ENCODE results near the gene UHRF1. TPM values are rescaled to one million over a fixed set of nuclear protein-coding genes. Genes with fewer than 3 reads are reported as not detected.
A peak's percentile ranks its signal among the peaks of the same experiment; 100 is the strongest.

The UHRF1 gene
- total and polyA plus RNA-seq, 2 of the 4 experiments (the other 2 are of a cell fraction), result 47.4 to 57.4 TPM

DNA sequence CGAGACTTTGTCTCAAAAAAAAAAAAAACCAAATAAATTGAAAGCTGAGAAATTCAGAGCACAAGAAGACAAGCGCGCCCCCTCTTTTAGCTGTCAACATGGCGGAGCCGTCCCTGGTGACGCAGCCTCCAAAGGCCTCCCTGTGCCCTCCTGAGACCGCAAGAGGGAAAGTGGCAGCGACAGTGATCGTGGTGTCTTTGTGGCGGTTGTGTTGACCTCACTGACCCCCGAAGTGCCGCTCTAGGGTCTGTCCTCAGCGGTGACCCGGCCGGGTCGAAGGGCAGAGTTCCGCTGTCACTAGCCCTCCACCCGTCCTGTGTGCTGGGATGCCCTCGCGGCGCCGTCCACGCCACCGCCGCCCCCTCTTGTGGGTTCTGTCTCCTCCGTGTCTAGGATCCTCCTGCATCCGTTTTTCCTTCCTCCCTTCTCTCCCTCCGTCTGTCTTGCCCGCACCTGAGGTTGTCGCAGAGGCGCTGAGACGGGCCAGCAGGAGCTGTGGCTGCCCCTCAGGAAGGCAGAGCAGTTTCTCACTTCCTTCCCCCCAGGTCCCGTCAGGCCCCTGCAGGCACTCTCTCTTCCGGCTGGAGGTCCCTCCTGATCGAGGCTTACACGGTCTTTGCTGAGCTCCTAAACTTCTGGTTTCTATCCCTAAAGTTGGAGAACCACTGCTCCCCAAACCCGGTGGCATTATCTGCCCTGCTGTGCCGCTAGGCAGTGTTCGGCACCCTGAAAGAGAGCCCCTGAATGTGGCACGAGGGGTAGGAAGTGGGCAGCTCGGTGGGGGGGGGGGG is 7.2 kb downstream of the UHRF1 start (continued):
- TF ChIP-seq RAD21 (IDR thresholded peaks at IDR 0.05; ENCODE audit: low read length), result no peak
- no peak for TF ChIP-seq RCOR1 (IDR thresholded peaks at IDR 0.05; ENCODE audit: insufficient replicate concordance, low read length)

DNA sequence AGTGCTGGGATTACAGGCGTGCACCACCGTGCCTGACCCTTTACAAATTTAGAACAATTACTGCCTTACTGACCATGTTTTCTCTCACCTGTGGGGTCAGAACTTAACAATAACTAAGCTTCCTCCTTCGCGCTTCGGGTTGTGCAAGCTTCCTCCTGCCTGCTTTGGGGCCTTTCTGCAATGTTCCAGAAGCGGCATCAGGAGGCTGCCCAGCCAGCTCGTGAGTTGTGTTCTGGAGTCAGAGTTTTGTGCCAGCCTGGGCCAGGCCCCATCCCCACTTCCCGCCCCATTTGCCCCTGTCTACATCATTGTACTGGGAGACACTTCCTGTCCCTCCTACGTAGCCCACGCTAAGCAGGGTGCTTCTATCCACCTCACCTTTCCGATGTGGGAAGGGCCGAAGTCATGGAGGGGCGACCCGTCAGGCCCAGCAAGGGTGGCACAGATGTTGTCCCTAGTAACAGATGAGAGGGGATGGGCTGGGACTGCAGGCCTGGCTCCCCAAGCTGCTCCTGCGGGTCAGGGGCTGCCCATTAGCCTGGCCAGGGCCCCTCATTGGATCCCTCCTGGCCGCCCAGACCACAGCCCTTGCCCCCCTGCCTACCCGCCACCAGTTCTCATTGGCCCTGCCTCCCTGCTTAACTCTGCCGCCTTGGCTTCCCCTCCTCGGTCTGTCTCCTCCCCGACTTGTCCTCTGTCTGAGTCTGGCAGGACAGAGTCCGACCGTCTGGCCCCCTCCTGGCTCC is 13.4 kb downstream of the UHRF1 start:
- peak overlapping the region; percentile 42; the same call in 1 of the 2 replicates for H4K5ac ChIP-seq (ENCODE audit: low read depth, low read length)
- no peak overlapping the region for H3K4me2 ChIP-seq (ENCODE audit: low read depth, low read length)
- dilution Hi-C loops (cut with HindIII; ENCODE audit: low sequenced_read_pairs, unreplicated experiment) (no loop called here), in situ Hi-C loops (cut with MboI; ENCODE audit: low sequenced_read_pairs) (no loop called here), intact Hi-C loops (cut with micrococcal nuclease) (no loop called here)
- H2AFZ ChIP-seq (replicated peaks; ENCODE audit: low read length, poor library complexity), result no peak overlapping the region
- peaks cover 4% of the 10 kb centered on the region; the same call in 1 of the 2 replicates for H3K4me1 ChIP-seq (ENCODE audit: control insufficient read depth, insufficient read depth, low read length)
- H3K23ac ChIP-seq (ENCODE audit: low read depth, low read length), result no peak overlapping the region
- no peak overlapping the region for H2BK15ac ChIP-seq (ENCODE audit: low read depth, low read length)
- ATAC-seq (ENCODE audit: low read depth) (no peak), DNase-seq (no peak)
- peaks cover 57% of the 10 kb centered on the region for H4K20me1 ChIP-seq (ENCODE audit: insufficient read depth, low read length)
- no peak overlapping the region for H2BK20ac ChIP-seq (ENCODE audit: low read depth, low read length)
- no TSS peak for BruUV-seq (replicated peaks)
- WGBS, 2 experiments (ENCODE audit: extremely low coverage in 2 of 2, insufficient read length in 1 of 2), result 87% methylated on average over 6 of the region's 22 CpGs; no CpG with 5 or more reads in 1 of the 2 experiments
- no peak overlapping the region for H3K56ac ChIP-seq (ENCODE audit: extremely low read depth, insufficient read depth, low read length)
- H3K4ac ChIP-seq (ENCODE audit: low read depth, low read length), result no peak overlapping the region; the same call in 1 of the 2 replicates
- H3K9ac ChIP-seq (ENCODE audit: low read depth, low read length), result no peak overlapping the region
- ChIA-PET CTCF (no interaction called here), POLR2A (ENCODE audit: unreplicated experiment) (no interaction called here)
- H3K79me1 ChIP-seq (ENCODE audit: low read depth in 1 of 2, low read length in 2 of 2), result peaks cover 17 to 55% of the 10 kb centered on the region in 2 experiments; a peak in 3 of 4 replicates
- H3K9me1 ChIP-seq (ENCODE audit: insufficient read depth, low read length), result 0 out of 2 replicates have a peak, but pooled peaks cover 4% of the 10 kb centered on the region
- no peak overlapping the region for H2BK120ac ChIP-seq (ENCODE audit: low read depth, low read length)
- H3K18ac ChIP-seq (ENCODE audit: low read depth, low read length), result no peak overlapping the region
- H3K36me3 ChIP-seq (ENCODE audit: control insufficient read depth, insufficient read depth, low read length), result no peaks in the 10 kb centered on the region; the same call in 1 of the 2 replicates
- H3K14ac ChIP-seq (replicated peaks; ENCODE audit: low read depth, low read length), result no peak overlapping the region; the same call in 1 of the 2 replicates
- H2AK9ac ChIP-seq (replicated peaks; ENCODE audit: low read depth, low read length, poor library complexity), result peak overlapping the region; percentile 15
- no peak overlapping the region for H3K27ac ChIP-seq (ENCODE audit: insufficient read depth, low read length)
- H4K8ac ChIP-seq (ENCODE audit: low read depth in 2 of 2, low read length in 2 of 2), result no peak overlapping the region
- H3K27me3 ChIP-seq (ENCODE audit: control insufficient read depth, insufficient read depth, low read length), result no peaks in the 10 kb centered on the region
- no peak overlapping the region for H2BK5ac ChIP-seq (ENCODE audit: low read depth, low read length, poor library complexity, severe bottlenecking)
- H3K4me3 ChIP-seq (ENCODE audit: insufficient read depth, low read depth, low read length), result no peak overlapping the region
- H3K9me3 ChIP-seq (ENCODE audit: control insufficient read depth, insufficient read depth, low read length), result no peaks in the 10 kb centered on the region
- H2AK5ac ChIP-seq (ENCODE audit: low read depth, low read length), result no peak overlapping the region
- H4K91ac ChIP-seq (ENCODE audit: insufficient read depth, low read depth, low read length), result no peak overlapping the region
- TF ChIP-seq FOS (IDR thresholded peaks at IDR 0.05; ENCODE audit: low read depth, low read length), result no peak
- TF ChIP-seq ELK1 (IDR thresholded peaks at IDR 0.05; ENCODE audit: borderline replicate concordance, low read depth, low read length), result no peak
- TF ChIP-seq BHLHE40 (IDR thresholded peaks at IDR 0.05; ENCODE audit: low read depth, low read length), result no peak
- no peak for TF ChIP-seq MAZ (IDR thresholded peaks at IDR 0.05; ENCODE audit: borderline replicate concordance, low read depth, low read length)
- no peak for TF ChIP-seq POLR2A (IDR thresholded peaks at IDR 0.05; ENCODE audit: low read depth, low read length)
- TF ChIP-seq USF2 (IDR thresholded peaks at IDR 0.05; ENCODE audit: low read depth, low read length), result no peak
- TF ChIP-seq, protein P1, sequence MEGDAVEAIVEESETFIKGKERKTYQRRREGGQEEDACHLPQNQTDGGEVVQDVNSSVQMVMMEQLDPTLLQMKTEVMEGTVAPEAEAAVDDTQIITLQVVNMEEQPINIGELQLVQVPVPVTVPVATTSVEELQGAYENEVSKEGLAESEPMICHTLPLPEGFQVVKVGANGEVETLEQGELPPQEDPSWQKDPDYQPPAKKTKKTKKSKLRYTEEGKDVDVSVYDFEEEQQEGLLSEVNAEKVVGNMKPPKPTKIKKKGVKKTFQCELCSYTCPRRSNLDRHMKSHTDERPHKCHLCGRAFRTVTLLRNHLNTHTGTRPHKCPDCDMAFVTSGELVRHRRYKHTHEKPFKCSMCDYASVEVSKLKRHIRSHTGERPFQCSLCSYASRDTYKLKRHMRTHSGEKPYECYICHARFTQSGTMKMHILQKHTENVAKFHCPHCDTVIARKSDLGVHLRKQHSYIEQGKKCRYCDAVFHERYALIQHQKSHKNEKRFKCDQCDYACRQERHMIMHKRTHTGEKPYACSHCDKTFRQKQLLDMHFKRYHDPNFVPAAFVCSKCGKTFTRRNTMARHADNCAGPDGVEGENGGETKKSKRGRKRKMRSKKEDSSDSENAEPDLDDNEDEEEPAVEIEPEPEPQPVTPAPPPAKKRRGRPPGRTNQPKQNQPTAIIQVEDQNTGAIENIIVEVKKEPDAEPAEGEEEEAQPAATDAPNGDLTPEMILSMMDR (conservative IDR thresholded peaks at IDR 0.05; ENCODE audit: low read depth, low read length), result no peak
- no peak for TF ChIP-seq CHD1 (IDR thresholded peaks at IDR 0.05; ENCODE audit: low read depth, low read length)
- no peak for TF ChIP-seq SMC3 (IDR thresholded peaks at IDR 0.05; ENCODE audit: low read depth, low read length)
